Effector memory CD4-positive, alpha-beta T cell (primary cell): ENCODE data around the gene CENPO.

Experiments
- DNase-seq, 3 donors: peaks; one replicate each; pipeline ENCODE4 v3.0.0-alpha.2; 2020
- H3K27ac ChIP-seq: 2 replicates; pipeline ENCODE4 v1.7.0; 2013; ENCODE audit warnings: mild to moderate bottlenecking, low read length, moderate library complexity; ENCODE audit not compliant: insufficient read depth, poor library complexity, severe bottlenecking
- H3K27me3 ChIP-seq: replicated peaks from 2 replicates; pipeline ENCODE4 v1.7.0; 2013; ENCODE audit warnings: mild to moderate bottlenecking, low read length; ENCODE audit not compliant: insufficient read depth, control insufficient read depth, poor library complexity, severe bottlenecking
- H3K36me3 ChIP-seq: 2 replicates; pipeline ENCODE4 v1.7.0; 2013; ENCODE audit warnings: mild to moderate bottlenecking, low read length, moderate library complexity; ENCODE audit not compliant: control insufficient read depth, insufficient read depth
- H3K4me1 ChIP-seq: 2 replicates; pipeline ENCODE4 v1.7.0; 2013; ENCODE audit warnings: low read length, mild to moderate bottlenecking; ENCODE audit not compliant: control insufficient read depth, insufficient read depth, poor library complexity, severe bottlenecking
- H3K4me3 ChIP-seq: 2 replicates; pipeline ENCODE4 v1.7.0; 2013; ENCODE audit warnings: low read length, low read depth, mild to moderate bottlenecking; ENCODE audit not compliant: insufficient read depth, poor library complexity, severe bottlenecking
- H3K9me3 ChIP-seq: 2 replicates; pipeline ENCODE4 v1.7.0; 2013; ENCODE audit warnings: mild to moderate bottlenecking, low read length, moderate library complexity; ENCODE audit not compliant: control insufficient read depth

The CENPO gene

DNA sequence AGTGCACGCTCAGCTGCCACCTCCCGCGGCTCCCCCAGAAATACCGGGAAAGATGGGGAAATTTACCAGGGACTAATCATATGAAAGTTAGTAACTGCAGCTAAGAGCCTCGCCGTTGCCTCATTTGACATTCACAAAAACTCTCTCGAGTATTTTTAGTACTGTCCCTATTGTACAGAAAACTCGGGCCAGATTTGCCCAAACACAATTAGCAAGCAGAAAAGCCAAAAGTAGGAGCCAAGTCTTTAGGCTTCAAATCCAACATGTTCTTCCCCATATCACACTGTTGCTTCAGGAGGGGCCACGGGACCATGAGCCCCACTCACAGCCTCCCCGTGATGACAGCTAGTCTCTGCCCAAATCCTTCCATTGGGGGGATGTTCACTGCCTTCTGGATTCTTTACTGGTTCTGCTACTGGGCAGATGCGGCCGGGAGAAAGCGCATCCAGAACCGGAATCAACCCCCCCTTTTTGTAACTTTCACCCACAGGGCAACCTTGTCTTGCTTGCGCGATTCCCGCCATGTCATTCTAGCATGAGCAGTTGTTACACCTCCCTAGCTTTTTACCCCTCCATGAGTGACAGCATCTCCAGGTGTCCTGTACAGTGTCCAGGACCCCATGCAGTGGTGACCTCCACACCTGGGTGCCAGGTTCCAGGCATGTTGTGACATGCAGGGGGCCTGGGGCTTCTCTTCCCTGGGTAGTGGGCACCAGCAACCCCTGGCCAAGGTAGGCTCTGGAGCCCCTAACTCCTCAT lies 35.2 kb downstream of the CENPO start:
- Histone ChIP-seq H3K27me3 (no peaks in the 10 kb centered on the region), H3K4me1 (no peaks in the 10 kb centered on the region), H3K27ac (no peak overlapping the region), H3K36me3 (no peaks in the 10 kb centered on the region), H3K9me3 (no peaks in the 10 kb centered on the region), H3K4me3 (no peak overlapping the region)
- DNase-seq = no peak

DNA sequence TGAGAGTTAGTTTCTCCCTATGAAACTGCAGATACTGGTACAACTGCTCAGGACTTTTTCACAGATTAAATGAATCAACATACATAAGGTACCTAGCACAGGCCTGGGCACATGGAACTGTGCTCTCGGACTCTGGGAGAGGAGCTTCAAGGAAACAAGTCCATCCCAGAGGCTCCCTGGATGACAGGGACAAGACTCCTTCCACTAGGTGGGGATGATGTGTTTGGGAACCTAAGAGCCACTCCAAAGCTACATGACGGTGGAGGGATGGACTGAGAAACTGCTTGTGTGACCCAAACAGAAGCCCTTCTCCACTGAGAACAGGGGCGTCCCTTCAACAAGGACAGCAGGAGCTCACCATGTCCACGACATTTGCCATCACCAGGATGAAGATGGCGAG lies 37.1 kb downstream of the CENPO start:
- H3K27me3 ChIP-seq = no peaks in the 10 kb centered on the region
- H3K4me1 ChIP-seq = no peaks in the 10 kb centered on the region
- DNase-seq = no peak
- H3K4me3 ChIP-seq = no peak overlapping the region
- no peak overlapping the region for H3K27ac ChIP-seq
- peaks cover 13% of the 10 kb centered on the region for H3K36me3 ChIP-seq
- no peaks in the 10 kb centered on the region for H3K9me3 ChIP-seq

DNA sequence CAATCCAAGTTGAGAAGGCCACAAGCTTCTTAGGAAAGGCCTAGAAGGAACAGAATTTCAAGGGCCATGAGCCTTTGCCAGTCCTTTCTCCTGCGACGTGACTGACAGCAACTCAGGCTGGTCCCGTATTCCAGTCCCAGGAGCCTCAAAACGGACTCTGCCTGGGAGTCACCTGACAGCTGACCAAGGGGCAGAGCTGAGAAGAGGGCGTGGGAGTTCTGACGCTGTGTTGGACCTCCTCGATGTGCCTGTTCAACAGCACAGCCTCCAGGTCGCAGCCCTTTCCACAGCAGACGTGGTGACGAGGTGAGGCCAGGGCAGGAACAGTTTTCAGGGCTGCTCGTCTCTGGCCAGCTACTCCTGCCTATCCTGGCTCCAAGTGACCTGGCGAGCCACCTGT lies 37.6 kb downstream of the CENPO start:
- no peak overlapping the region for H3K27ac ChIP-seq
- H3K36me3 ChIP-seq = peaks cover 15% of the 10 kb centered on the region
- H3K4me3 ChIP-seq = no peak overlapping the region
- no peak for DNase-seq
- no peaks in the 10 kb centered on the region for H3K4me1 ChIP-seq
- H3K27me3 ChIP-seq = no peaks in the 10 kb centered on the region
- no peaks in the 10 kb centered on the region for H3K9me3 ChIP-seq

DNA sequence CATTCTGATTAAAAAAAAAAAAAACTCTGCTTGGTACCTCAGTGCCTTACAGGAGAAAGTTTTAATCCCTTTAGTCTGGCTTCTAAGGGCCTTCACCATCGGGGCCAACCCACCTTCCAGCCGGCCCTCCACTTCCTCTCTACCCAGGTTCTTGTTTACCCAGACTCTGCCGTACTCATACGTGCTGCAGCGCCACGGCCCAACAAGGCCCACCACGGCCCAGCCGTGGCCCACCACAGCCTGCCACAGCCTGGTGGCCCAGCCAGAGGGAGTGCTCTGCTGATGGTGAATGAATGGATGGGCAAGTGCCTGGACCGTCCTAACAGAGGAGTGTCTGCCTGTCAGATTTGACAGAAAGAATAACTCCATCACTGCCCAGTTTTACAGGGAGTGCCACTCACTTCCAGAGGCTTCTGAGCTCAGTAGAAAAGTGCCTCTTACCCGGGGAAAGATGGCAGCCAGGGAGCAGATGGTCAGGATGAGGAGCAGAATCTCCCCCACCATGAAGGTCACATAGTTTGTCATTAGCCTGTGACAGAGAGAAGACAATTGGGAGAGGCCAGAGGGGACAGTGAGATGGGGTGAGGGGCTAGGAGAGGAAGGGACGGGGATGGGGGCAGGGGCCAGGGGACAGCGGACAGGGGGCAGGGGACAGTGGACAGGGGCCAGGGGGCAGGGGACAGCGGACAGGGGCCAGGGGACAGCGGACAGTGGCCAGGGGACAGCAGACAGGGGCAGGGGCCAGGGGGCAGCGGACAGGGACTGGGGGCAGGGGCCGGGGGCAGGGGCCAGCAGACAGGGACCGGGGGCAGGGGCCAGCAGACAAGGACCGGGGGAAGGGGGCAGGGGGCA lies 38.2 kb downstream of the CENPO start:
- no peak for DNase-seq
- no peak overlapping the region for H3K4me3 ChIP-seq
- no peaks in the 10 kb centered on the region for H3K9me3 ChIP-seq
- H3K4me1 ChIP-seq = no peaks in the 10 kb centered on the region
- peaks cover 22% of the 10 kb centered on the region for H3K36me3 ChIP-seq
- H3K27me3 ChIP-seq = no peaks in the 10 kb centered on the region
- H3K27ac ChIP-seq = no peak overlapping the region

DNA sequence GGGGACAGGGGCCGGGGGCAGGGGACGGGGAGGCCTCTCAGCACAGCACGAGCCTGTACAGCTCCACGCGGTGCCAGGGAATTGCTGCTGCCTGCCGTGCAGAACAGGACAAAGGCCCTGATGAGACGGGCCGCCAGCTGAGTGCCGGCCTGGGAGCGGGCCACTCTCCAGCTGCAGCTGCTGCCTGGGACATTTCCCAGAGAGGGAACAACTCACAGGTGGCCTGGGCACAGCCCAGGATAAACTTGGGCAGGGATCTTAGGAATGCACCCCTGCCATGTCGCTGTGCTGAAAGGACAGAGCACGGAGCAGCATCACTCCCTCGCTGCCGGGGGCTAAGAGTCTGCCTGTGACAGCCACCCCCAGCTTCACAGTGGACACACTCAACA lies 38.8 kb downstream of the CENPO start:
- no peaks in the 10 kb centered on the region for H3K27me3 ChIP-seq
- DNase-seq = no peak
- no peak overlapping the region for H3K4me3 ChIP-seq
- H3K27ac ChIP-seq = no peak overlapping the region
- H3K4me1 ChIP-seq = no peaks in the 10 kb centered on the region
- no peaks in the 10 kb centered on the region for H3K9me3 ChIP-seq
- peaks cover 28% of the 10 kb centered on the region for H3K36me3 ChIP-seq

DNA sequence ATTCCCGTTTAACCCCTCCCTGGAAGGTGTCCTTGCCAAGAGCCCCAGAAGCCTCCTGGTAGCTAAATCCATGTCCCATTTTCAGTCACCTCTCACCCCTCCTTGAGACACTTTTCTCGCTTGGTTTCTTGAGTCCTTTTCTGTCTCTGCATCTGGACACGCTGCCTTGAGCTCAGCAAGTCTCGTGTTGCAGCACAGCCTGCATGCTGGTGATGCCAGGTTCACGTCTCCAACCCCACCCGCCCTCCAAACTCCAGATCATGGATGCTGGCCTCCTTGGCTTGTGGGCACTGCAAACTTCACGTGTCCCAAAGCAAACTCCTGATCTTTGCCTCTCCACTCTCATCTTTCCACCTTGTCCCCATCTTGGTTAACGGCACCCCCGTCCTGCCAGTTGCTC lies 39.3 kb downstream of the CENPO start:
- Histone ChIP-seq H3K4me3 (no peak overlapping the region), H3K4me1 (no peaks in the 10 kb centered on the region), H3K27ac (no peak overlapping the region), H3K27me3 (no peaks in the 10 kb centered on the region), H3K36me3 (peaks cover 28% of the 10 kb centered on the region), H3K9me3 (no peaks in the 10 kb centered on the region)
- no peak for DNase-seq

DNA sequence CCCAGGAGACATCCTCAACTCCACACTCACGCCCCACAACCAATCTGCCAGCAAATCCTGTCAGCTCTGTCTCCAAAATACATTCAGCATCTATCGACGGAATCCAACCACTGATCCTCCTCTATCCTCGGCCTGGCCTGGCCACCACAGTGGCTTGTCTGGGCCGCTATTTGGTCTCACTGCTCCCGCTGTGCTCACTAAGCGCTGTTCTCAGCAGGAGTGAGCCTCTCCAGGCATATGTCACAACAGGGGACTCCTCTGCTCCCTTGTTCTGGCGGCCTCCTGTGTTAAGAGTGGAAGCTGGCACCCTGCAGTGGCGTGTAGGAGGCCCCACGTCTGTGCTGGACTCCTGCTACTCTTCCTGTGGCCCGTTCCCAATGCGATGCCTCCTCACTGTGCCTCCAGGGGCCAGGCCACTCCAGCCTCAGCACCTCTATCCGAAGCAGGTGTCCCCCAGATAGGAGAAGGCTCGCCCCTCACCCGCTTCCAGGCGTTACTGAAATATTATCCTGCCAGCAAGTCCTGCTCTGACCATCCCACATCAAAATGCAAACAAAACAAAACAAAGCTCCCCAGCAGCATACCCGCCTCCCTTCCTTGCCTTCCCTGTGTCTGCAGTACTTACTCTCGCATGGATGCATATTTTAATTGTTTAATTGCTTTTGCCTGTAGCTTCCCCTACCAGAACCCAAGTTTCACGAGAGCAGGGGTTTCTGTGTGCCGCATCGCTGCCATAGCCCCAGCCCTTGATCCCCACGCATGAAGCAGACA lies 39.9 kb downstream of the CENPO start:
- Histone ChIP-seq H3K36me3 (peaks cover 28% of the 10 kb centered on the region), H3K9me3 (no peaks in the 10 kb centered on the region), H3K4me1 (no peaks in the 10 kb centered on the region), H3K27me3 (no peaks in the 10 kb centered on the region), H3K4me3 (no peak overlapping the region), H3K27ac (no peak overlapping the region)
- no peak for DNase-seq

DNA sequence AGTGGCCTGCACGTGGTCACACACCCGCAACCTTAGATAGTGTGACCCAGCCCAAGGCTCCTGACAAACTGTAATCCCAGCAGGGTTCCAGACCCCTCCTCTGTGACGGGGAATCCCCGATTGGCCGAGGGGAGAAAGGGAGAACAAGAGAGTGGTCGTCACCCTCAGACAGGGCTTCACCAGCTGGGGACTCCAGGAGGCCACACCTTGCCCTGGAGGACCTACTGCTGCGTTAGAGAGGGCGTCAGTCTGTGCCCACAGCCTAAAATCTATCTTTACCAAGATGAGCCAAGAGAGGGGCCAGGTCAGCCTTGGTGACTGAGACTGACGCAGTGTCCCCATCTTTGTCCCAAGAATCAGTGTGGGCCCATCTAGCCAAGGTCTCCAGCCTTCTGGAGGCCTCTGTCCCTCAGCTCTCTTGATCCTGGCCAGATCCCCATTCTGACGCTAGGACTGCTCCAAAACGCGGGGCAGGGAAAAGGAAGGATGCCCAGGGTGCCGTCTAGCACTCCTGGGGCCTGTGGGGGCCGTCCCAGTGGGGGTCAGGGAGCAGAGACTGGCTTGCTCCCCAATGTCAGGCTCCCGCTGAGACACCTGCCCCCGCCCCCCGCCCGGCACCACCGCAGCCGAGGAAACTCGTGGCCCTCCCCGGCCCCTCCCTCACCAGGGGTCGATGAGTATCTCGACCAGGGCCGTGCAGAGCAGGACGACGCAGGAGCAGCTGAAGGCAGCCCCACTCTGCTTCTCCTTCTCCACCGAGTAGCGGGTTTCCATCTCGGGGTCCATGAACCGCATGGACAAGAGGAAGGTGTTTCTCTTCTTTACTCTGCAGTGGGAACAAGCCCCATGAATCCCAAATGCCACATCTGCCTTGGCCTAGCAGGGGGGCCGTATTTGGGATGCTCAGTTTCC lies 40.9 kb downstream of the CENPO start:
- H3K4me1 ChIP-seq = no peaks in the 10 kb centered on the region
- no peaks in the 10 kb centered on the region for H3K9me3 ChIP-seq
- no peaks in the 10 kb centered on the region for H3K27me3 ChIP-seq
- H3K27ac ChIP-seq = no peak overlapping the region
- no peak for DNase-seq
- H3K4me3 ChIP-seq = no peak overlapping the region
- peaks cover 28% of the 10 kb centered on the region for H3K36me3 ChIP-seq

DNA sequence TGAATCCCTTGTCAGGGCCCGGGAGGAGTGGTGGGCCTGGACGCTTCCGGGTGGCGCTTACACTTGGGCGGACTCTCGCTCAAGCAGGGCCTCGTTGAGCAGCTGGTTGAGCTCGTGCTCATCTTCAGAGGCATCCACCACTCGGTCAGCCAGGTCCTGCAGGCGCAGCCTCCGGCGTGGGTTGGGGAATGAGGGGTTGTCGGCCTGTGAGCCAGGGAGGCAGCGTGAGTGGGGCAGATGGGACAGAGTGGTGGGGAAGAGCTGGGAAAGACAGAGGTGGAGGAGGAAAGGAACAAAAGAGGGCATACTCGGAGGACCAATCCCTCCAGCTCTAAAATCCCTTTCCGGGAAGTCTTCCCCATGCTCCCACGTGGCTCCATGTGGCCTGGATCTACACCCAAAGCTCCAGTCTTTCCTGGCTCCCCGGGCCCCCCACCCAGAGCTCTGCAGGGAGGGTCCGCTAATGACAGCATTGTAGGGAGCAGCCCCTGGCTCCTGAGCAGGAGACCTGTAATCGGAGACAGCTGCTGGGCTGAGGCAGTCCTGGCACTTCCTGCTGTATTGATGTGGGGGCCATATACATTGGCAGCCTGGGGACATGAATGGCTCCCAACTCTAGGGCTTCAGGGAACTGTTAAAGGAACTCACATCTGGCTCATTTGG lies 41.6 kb downstream of the CENPO start:
- peaks cover 28% of the 10 kb centered on the region for H3K36me3 ChIP-seq
- no peaks in the 10 kb centered on the region for H3K9me3 ChIP-seq

More for the DNA sequence above, 41.6 kb downstream of the CENPO start:
- no peak overlapping the region for H3K27ac ChIP-seq
- no peak overlapping the region for H3K4me3 ChIP-seq
- no peaks in the 10 kb centered on the region for H3K4me1 ChIP-seq
- no peaks in the 10 kb centered on the region for H3K27me3 ChIP-seq
- DNase-seq = no peak
